ENCODE results near the gene PRPH.

The PRPH gene

DNA sequence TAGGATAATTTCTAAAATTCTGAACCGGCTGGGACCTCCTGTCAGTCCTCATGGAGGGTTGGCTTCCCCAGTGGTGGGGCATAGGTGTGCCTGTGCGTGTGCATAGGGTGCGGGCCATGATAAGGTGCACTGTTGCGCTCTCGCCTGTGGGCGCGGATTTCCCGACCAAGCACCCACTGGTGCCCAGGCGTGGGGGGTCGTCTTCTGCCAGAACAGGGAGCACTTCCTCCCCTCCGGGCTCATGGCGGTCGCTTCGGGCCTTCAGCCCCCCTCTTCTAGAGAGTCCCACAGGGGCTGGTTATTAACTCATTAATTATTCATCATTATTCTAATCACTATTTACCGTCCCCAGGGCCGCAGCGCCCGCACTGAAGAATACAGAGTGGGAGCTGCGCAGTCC, 39.3 kb downstream of the PRPH start:
- no peak for DNase-seq

DNA sequence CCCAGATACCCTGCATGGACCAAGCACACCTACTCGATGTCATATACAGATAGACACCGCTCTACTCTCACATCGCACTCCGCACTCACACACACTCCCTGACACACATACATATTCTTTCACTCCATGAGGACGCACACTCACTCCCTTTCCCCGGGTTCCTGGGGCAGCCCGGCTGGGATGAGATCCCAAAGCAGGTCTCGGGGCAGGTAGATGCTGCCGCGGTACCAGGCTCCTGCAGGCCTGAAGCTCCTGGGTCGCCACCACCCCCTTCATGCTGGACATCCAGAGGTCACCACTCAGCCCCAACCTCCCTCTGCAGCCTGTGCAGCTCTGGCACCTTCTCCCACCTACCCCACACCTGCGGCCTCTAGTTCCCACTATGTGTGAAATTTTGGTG, 39.7 kb downstream of the PRPH start:
- DNase-seq, result no peak

DNA sequence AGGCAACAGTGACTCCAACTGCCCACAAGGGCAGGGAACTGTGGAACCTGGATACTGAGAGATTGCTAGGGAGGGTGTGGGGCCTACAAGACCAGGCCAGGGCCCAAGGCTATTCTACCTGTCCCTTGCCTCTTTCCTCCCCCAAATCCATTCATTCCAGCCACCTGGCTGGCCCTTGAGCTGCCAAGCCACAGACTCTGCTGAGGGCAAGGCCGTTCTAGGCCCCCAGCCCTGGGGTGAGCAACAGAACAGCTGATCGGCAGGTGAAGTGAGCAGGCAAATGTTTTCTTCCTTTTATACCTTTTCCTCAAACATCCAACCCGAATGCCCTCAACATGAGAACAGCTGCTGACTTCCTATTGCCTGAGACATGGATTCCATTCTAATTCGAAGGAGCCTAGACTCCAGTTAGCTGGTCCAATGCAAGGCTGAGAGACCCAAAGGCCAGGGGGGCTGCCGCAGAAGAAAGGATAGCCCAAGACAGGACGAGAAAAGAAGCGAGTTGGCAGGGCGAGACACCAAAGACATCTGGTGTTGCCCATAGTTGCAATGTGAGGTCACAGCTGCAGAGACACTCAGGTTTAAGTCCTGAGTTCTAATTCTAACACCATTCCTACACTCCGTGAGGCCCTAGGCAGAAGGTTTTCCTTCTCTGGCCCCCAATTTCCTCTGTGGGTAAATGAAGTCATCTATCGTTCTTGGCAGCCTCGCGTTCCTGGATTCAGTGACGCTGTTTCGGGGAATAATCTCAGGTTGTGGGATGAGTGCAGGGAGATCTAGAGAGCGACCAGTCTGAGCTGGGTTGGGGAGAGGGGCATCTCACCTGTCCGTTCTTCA, 40.4 kb downstream of the PRPH start:
- no peak for DNase-seq

DNA sequence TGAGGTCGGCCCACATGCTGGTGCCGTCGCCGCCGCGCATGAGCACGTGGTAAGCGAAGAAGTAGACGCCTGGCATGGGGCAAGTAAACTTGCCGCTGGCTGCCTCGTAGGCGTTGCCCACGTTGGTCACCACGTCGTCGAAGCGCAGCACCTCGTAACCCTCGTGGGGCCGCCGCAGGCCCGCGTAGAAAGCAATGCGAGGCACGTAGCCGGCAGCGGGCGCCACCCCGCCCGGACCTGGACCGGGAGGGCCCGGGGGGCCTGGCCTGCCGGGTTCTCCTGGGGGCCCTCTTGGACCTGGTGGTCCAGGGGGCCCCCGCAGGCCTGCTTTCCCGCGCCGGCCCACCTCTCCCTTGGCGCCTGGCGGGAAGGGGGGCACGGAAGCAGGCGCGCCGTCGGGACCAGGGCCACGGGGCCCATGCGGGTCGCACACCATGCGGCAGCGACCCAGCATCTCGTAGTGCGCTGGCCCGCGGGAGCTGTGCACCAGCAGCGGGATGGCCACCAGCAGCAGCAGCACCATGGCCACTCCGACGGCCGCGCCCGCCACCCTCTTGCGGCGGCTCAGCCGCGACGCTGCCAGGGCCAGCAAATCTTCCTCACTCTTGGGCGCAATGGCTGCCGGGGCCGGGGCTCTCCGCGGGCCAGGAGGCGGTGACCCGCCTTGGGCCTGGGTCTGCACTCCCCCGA, 41.2 kb downstream of the PRPH start:
- no peak for DNase-seq

DNA sequence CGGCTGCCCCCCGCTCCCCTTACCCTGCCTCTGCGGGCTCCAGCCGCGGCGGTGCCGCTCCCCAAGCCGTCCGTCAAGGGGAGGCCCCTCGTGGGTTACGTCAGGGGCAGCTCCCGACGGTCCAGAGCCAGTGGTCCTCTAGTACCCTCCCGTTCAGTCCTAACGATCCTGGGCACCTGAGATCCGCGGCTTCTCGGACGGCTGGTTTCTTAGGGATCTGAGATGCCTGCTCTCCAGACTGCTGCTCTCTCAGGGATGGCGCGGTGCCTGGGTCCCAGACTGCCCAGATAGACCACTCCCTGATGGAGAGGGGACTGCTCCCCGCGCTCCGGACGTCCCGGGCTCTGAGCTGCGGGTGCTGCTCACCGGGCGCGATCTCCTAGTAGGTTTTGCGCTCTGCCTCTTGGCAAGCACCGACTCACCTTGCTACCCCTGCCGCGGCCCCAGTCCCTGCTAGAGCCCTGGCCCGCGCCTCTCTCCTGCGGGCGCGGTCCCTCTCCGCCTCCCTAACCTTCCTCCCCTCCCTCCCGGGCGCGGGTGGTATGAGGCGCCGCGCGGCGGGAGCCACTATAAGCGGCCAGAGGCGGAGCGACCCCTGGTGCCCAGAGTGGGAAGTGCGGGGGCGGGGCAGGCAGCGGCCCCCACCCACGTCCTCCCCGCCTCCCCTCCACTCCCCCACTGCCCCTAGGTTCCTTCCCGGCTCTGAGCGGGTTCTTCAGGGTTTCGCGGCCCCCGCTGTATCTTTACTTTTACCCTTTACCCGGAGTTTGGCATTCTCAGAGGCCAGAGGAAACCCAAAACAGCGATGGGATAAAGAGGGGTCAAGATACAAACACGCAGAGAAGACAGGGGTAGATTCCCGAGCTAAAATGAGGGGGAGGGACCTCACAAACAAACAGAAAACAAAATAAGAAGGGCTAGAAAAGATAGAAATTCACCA, 42.0 kb downstream of the PRPH start, which contains the start of gene C1QL4:
C1QL4 (minus strand) TSS at position 544 of the 940 bp plus-strand sequence. CDS start 711 bp downstream, outside the sequence.
- peak; percentile 31 to 72 for DNase-seq

DNA sequence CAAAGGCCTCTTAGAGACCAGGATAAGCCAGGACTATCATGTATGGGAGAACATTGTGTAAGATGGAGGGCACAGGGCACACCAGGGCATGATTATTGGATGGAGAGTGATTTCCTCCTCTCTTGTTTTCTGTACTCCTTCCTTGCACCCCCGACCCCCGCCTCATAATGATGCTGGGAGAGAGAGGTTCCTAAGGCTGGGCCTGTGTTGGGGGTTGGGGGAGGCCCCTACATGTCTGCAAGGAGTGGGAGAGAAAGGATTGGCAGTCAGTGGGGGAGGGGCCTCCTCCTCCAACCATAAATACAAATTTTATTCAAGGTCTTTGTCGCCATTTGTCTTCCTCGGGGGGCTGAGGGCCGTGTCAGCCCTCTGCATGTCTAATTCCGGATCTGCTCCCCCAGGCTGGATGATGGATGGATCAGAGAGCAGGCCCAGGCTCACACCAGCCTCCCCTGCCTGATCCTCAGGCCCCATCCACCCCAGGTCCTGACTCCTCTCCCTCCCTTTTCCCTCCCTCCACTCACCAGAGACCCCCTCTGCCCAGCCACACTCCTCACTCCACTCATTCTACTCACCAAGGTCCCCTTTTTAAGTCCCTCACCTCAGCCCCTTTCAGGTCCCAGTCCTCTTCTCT, 44.0 kb downstream of the PRPH start:
- no peak for DNase-seq

DNA sequence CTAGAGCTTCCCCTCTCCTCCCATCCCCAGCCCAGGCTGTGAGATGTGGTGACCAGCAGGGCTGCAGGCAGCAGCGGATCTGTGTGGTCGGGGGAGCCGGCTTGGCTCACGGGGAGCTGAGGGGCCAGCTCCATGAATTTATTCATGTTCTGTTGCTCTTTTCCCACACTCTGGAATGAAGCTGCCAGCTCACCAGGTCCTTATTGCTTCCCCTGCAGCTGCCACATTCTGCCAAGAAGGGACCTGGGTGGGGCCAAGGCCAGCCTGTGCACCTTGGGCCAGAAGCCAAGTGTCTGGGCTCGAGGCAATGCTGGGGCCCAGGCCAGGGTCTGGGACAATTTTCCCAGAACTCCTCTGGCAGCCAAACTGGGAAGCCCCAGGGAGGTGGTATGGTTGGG, 44.5 kb downstream of the PRPH start:
- no peak for DNase-seq

DNA sequence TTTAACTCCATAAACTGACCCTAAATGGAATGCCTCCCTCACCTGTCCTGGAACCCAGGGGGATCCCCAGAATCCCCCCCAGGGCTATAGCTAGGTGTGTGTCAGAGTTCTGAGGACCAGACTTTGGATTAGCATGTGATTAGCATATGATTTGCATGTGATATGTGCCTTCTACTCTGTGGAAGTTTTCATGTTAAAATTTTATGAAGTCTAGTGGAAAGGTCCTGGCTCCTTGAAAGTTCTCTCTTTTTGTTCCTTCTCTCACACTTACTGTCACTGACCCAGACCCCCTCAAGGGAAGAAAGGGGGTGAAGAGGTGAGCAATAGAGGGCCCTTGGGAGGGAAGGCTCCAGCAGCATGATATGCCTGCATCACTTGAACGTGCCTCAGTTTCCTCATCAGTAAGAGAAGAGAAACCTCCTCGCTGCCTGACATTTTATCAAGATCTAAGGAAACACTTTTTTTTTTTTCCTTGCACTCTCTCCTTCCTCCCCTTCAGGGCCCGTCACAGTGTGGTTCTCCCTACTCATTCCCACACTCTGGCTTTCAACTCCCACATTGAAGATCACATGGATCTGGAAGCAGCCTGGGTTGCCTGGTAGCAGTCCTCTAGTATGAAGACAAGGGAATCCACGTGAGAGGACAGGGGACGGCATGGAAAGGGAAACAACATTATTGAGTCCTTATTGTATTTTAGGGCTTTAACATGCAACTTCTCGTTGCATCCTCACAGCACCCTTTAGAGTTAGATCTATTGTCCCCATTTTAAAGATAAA, 45.3 kb downstream of the PRPH start:
- DNase-seq, result no peak

DNA sequence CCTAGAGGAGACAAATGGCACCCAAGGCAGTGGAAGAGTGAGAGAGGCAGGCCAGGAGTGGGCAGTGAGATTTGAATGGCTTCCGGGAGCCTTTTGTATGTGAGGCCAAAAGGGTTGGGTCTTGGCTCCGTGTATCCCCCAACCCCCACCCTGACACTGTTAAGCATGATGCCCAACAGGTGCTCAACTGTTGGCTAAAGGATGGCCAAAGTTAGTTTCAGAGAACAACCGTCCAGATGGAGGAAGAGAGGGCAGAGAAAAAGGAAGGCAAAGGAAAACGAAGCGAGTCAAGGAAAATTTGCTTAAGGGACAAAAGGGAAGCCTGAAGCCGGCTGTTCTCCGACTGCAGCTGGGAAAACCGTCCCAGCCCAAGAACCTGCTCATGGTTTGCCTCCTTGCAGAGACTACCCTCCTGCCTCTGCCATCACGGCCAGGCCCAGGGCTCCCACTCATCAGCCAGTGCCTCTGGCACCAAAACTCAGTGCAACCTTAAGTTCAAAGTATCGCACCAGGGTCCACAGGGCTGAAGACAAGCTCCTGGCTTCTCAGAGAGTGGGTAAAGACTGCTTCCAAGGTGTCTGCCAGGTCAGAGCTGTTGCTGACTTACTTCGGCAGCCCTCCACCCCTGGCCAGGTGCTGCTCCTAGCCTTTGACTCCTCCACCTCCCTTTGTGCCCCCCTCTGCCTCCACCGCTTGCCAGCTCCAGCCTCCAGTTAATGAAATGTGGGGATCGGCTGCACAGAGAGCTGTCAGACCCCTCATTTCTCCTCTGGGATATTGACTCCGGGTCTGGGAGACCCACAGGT, 46.2 kb downstream of the PRPH start:
- DNase-seq, result no peak

DNA sequence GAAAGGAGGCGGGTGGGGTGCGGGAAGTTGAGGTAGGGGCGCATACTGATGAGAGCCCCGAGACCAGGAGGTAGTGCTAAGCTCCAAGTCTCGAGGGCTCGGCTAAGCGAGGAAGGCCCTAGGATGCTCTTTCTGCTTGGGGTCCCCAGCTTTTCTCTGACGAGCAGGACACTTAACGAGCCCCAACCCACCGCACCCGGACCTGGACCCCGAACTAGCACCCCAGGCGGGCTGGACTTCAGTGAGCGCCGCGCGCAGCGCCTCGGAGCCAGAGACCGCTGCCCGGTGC, 46.8 kb downstream of the PRPH start:
- DNase-seq, result no peak

DNA sequence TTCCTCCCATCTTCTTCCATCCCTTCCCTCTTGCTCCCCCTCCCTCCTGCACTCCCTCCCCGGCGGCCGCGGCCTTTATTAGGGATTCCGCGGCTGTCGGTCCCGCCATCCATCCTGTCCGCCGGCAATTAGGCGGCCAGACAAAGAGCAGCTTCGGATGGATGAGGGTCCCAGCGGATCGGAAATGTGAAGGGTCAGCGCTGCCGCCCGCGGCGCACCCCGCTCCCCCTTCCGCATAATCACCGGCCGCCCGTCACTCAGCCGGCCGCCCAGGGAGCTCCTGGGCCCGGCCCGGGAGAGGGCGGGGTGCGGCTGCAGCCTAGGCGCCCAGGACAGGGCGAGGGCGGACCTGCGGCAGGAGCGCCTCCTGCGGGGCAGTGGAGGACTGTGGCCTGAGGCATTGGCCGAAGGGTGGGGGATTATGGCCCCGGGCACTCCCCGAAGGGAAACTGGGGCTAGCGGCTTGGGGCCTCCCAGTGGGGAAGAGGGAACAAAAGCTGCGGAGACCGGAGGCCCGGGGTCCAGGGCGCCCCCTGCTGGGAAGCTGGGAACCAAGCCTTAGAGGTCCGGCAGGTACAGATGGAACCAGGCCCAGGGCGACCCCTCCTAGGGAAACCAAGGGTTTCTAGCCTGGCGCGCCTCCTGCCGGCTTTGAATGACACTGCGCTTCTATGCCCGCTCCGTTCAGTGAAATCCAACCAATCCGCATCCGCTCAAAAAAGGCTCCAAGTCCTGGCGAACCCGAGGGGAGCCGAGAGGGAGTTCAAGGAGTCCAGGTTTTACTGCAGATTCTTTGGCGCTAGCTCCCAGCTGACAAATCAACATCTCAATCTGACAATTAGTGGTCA, 47.3 kb downstream of the PRPH start:
- peak; percentile 90 to 93 for DNase-seq

DNA sequence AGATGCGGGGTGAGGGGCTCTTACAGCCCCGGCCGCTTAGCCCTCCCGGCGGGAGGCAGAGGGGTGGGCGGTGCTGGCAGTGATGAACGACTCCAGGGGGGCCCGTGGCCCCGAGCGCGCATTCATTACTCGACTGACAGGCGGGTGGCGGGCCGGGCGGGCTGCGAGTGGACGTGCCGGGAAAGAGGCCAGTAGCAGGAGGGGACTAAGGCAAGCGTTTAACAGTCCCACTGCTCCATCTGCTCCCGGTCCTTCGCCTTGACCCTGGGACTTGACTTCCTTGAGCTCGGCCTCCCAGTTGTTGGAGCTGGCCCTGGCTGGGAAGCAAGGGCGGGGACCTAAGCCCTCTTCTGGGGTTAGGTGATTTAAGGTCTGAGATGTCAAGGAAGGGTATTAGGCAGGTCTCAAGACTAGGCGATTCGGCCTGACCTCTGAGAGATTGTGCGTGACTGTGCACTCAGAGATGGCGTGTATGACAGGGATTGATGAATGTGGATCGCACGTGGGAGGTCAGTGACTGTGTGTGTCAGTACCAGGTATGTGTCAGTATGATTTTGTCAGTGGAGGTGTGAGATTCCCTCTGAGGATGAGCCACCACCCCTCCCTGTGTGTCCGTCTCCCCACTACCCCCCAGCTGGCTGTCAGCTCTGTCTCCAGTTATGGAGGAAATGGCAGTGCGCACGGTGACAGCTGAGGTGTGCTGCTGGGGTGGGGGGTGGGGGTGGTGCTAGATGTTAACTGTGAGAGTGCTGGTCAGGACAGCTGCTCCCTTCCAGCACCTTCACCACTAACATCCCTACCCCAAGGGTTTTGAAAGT, 48.2 kb downstream of the PRPH start:
- DNase-seq, result peak in 1 of 2 experiments; percentile 31

DNA sequence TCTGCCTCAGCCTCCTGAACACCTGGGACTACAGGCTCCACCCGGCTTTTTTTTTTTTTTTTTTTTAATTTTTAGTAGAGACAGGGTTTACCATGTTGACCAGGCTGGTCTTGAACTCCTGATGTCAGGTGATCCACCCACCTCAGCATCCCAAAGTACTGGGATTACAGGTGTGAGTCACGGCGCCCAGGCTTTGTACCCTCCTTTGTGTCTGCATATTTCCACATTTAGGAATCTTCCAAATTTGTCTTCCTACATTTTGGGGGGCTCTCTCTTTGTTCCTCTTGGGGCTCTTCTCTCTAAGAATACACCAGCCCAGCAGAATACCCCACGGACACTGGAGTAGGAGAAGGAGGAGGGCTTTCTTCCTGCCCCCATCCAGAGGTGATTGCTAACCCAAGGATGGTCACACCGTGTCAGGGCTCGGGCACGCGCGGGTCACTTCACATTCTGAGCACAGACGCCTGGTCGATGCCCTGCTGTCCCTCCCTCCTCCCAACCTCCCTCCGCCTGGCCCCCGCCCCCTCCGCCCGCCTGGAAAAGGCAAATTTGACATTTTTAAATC, 49.6 kb downstream of the PRPH start:
- DNase-seq, result no peak

DNA sequence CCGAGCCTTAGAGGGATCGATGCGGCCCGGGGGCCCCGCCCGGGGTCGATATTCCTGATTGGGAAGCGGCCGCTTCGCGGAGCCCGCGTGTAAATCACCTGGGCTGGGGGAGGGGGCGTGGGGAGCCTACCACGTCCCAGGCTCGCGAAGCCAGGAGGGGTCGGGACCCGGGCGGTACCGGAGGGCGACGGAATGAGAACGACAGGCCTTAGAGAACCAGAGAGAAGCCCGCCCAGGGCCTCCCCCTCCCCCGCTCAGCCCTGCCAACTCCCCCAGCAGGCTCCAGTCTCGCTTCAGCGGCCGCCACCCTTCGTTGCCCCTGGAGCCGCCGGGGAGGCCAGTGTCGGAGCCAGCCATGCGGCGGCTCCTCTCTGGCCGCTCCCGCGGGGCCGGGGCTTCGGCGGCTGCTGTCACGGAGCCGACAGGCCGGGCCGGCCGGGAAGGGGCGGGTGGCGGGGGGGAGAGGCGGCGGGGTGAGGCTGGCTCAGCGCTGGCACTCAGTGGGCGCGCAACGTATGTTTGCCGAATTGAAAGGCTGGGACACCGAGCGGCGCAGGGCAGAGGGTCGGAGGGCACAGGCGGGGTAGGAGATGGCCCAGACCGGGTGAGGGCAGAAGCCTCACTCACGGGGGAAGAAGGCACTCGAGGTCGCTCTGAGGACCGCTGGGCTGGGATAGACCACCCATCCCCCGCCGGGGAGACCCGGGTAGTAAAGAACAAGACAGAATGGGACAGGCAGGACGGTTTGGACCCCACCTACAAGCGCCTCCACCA, 50.3 kb downstream of the PRPH start:
- DNase-seq, result peak in 1 of 2 experiments; percentile 30

DNA sequence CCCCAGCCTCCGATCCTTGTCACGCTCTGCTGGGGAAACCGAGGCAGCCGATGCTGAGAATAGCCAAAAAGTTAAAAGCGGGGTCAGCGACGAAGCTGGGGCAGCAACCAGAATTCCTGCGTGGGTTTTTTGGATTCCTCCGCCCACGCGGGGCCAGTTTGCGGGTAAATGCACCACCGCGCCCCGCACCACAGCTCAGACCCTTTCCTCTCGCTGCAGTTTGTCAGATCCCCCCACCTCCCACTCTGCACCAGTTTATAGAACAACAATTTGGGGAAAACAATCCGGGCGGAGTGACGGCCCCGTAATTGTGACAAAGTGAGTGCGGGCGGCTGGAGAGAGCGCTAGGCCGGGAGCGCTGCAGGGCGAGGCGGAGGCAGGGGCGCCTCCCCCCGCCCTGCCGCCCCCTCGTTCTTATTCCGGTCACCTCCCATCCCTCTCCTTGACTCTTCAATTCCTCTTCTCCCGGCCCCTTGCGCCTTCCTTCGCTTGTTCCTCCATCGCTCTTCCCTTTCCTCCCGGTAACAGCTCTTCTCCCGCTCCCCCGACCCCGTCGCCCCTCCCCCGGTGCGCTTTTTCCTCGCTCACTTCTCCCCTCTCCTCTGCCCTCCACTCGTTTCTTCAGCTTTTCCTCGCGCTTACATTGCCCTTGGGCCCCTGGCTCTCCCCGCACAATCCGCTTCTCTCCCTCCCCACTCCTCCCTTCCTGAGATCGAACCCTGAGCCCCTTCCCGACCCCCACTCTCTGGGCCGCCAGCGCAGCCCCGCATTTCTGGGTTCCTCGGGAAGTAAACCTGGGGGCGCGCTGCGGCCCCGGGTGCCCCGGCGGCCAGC, 51.1 kb downstream of the PRPH start:
- no peak for DNase-seq

DNA sequence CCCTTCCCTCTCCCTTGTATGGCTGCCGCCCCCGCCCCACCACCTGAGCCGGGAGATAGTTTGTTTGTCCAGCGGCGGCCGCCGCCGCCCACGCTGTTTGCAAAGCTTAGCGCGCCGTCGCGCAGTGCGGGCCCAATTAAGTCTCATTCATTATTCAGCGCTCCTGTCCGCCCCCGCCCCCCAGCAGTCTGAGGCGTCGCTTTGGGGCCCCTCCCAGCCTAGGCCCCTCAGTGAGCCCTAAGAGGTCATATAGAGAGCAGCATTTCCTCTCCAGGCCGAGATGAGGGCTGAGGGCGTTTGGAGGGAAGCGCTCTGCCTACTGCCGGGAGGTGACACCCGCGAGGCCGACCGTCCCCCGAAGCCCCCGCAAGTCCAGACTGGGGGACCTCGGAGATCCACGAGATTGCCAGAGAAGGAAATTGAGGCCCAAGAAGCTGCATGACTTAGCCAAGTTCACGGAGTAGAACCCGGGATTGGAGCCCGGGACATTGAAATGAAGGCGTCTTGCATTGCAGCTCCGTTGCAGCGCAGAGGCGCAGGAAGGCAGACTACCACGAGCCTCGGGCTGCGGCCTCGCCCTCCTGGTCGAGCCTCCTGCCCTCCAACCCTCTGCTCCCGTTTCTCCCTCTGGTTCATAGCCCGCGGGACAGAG, 51.8 kb downstream of the PRPH start, which contains the start of gene DNAJC22:
DNAJC22 (plus strand) TSS at position 230 of the 652 bp plus-strand sequence. CDS start 1,985 bp downstream, outside the sequence.
- DNase-seq, result peak; percentile 46 to 49
